ENCODE data around the gene LRP1B. TPM values are rescaled to one million over a fixed set of nuclear protein-coding genes. Genes with fewer than 3 reads are reported as not detected.

Gene LRP1B
- total RNA-seq, 1 donor from 2014 or later, result 0.27 TPM

DNA sequence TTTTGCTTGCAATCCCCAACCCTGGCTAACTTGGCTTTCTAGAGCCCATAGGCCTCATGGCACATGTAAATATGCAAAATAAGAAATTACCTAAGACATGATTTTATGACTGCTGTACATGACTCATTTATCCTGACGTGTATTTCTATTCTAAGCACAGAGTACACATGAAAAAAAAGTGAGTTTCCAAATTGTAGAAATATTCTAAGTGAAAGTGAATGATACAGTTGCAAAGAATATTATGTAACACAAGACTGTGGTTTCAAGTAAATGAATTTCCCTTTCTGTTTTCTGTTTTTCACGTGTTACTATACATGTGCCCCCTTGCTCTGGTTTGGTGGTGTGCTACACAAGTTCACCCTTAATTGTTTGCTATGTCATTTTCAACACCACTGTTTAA is 162.4 kb downstream of the LRP1B start:
- intact Hi-C loops (cut with DNase I), result no loop called here
- no peak for DNase-seq (ENCODE audit: low spot score)

DNA sequence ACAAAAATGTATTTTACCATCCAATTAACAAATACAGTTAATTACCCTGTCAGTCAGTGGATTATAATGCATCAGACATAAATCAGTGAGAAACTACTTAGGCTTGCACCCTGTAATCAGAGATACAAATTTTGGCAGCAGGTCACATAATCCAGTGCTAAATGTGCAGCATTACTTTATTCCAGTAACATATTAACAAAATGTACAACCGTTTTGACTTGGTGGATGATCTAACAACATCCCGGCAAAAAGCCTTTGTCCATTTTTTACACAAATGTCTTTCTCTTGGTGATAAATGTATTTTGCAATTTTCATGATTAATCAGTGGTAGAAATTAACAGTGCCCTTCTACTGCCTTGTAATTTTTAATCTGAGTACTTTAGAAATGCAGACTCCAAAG is 162.8 kb downstream of the LRP1B start:
- DNase-seq (ENCODE audit: low spot score), result no peak
- intact Hi-C loops (cut with DNase I), result no loop called here

DNA sequence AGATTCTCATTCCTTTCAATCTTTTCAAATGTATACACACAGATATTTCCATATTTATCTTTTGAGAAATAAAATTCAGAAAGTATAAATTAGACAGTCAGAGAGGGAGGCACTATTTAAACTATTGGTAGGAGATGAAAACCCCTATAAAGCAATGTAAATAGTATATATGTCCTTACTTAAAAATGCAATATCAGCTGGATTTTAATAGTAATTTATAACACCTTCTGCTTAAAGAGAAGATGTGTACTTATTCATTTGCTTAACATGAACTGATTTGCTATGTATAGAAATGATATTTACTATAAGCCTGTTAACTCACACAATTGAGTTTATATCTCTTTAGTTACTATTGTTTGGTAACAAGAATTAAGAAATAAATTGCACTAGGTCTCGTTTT is 163.3 kb downstream of the LRP1B start:
- intact Hi-C loops (cut with DNase I), result no loop called here

DNA sequence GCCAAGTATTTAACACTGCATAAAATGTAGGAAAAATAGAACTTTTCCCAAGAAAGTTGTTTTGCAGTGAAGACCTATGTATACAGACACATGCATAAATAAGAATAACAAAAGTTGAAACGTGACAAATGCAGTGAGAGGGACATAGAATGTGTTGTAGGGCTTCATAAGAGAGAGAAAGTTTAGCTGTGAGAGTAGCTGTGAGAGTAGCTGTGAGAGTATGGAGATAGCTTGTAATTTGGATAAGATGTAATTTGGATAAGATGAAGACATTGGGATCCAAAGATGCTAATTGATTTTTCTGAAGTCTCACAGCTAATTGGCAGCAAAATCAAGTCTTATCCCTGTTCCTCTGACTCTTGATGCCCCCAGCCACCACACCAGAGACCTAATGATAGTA is 170.9 kb downstream of the LRP1B start:
- intact Hi-C loops (cut with DNase I), result no loop called here
- no peak for DNase-seq (ENCODE audit: low spot score)

More for the DNA sequence above, 163.3 kb downstream of the LRP1B start:
- DNase-seq (ENCODE audit: low spot score), result no peak

DNA sequence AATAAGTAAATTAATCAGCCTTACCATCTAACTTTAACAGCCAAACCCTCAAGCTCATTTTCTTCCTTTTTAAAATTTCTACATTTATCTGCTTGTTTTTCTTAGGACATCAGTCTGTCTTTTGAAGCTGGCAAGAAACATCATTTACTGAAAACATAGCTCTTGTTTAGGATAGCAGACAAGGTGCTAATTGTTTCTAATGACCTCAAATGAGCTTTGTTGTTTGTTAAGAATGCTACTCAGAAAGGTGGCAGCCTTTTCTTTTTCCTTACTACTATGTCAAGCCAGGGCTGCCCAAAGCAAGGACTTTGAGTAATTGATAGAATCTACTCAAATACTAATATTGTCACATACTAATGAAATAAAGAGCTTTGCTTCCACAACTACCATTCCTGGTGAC is 171.8 kb downstream of the LRP1B start:
- no peak for DNase-seq (ENCODE audit: low spot score)
- intact Hi-C loops (cut with DNase I), result no loop called here

DNA sequence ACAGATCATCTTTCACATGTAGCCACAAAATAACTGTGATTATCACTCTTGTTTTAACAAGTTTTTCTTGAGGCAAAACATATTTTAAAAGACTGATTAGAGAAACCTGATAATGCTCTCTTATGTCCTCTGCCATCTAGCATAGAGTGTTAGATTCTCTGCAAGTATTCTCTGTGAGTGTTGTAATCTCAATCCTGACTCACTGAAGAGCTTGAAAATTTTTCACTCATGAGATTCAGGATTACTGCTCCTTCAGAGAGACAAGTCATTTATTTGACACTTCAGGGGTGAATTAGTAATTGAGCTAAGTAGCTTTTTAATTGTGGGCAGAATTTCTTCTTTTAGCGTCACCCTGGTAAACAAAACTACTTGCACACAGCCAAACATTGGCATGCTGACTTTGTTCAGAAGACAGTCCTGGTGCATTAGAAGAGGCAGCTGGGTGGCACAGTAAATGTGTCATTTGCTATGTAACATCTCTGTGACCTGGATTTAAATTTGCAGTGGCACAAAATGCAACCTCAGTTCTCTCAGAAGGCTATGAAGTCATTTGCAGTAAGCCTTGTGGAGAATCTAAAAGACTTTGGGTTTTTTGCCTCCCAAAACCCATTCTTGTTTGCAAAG is 172.9 kb downstream of the LRP1B start:
- DNase-seq (ENCODE audit: low spot score), result no peak
- intact Hi-C loops (cut with DNase I), result no loop called here

DNA sequence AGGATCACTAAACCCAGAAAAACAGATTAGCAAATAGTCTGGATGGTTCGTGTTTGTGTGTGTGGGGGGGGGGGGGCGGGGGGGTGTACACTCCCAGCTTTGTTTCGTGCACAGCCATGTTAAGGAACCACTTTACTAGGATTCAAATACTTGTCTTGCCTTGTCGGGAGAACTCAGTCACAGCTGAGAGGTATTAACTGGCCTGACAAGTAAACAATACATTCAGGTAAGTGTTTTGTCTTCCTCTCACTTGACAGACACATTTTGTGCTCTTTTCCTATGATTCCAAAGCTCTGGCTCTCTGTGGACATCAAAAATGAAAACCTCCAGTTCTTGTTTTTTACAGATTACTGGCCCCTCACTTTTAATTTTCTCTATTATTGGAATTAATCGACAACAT is 173.5 kb downstream of the LRP1B start:
- DNase-seq (ENCODE audit: low spot score), result no peak
- intact Hi-C loops (cut with DNase I), result no loop called here

DNA sequence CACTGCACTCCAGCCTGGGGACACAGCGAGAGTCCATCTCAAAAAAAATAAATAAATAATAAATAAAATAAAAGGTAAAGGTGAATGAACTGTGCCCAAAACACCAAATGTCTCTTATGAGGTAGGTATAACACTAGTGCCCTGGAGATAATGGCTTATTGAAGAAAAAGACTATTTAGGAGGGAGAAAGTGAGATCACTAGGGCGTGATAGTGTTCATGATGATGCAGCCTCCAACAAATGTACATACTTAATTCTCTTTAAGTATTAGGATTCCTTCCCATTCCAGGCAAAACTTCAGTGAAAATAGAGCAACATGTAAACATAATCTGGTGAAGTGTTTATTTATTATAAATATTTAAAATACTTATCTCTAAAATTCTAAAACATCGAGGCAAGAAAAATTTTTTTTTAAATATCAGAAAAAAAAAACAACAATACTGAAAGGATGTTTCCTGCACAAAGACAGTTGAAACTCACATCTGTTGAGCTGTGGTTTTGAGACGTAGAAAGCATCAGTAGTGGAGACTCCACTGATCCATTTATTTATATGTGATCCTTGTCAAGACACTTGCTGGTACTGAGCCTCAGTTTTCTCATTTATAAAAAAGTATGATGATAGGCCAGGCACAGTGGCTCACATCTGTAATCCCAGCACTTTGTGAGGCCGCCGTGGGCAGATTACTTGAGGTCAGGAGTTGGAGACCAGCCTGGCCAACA is 183.3 kb downstream of the LRP1B start:
- intact Hi-C loops (cut with DNase I), result no loop called here
- DNase-seq (ENCODE audit: low spot score), result no peak

DNA sequence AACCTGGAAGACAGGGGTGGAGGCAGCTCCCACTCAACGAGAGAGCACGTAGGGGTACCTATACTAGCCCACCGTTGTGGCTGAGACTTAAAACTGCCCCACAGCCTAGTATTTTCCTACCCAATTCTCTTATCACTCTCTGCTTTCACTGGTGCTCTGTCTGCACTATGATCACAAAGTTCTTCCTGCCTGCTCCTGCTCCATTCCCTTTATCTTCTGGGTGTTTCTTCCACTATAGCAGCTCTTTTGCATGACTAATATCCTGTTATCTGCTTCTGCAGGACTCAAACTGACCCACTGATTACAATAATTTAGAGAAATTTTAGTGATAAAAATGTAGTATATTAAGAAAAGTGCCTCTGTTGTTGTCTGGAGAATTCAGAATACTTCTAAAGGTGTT is 184.8 kb downstream of the LRP1B start:
- intact Hi-C loops (cut with DNase I), result no loop called here
- no peak for DNase-seq (ENCODE audit: low spot score)

DNA sequence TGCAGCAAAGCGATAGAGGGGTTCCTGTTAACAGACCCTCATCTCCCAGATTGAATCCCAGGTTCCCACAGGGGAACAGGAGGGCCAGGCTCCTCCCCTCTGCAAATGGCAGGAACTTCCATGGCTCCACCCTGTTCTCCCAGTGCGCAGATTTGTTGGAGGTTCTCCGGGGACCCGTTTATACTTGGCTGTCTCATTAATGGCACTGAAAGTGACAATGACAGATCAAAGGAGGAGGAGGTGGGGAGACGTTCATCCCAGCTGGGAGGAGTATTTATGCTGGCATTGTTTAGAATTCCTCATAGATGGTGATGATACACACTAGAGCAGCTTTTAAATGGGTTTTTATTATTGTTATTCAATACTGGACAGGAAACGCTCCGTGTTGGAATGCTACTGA is 186.9 kb downstream of the LRP1B start:
- DNase-seq (ENCODE audit: low spot score), result no peak
- intact Hi-C loops (cut with DNase I), result no loop called here

DNA sequence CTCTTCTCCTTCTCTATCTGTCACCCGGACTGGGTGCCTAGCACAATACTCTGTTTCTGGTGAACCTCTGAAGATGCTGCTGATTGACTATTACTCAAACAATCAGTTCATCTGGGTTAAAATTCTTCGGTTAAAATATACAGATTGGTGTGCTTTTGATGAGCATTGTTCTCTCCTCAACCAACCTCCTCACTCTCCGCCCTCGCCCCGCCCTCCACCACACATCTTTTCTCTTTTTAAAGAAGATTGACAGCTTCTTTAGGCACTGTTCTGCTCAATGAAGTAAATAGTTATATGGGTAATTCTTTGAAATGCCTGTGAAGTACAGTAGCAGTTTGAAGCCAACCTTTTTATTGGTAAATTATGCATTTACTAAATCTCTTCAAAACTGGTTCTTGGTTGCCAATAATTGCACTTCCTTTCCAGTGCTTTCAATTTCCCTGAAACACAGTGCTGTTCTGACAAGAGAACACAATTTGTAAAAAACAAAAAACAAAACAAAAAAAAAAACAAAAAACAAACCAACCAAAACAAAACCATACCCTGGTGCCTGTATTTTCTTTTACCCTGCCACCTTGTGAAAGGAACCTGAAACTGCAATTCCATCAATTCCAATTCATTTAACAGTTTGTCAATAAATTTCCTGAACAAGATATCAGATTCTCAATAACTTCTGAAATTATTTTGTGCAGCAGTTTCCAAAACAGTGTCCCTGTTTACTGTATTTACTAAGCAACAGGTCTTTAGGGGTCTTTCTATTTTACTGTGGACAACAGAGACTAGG is 188.6 kb downstream of the LRP1B start:
- DNase-seq (ENCODE audit: low spot score), result no peak
- intact Hi-C loops (cut with DNase I), result no loop called here

DNA sequence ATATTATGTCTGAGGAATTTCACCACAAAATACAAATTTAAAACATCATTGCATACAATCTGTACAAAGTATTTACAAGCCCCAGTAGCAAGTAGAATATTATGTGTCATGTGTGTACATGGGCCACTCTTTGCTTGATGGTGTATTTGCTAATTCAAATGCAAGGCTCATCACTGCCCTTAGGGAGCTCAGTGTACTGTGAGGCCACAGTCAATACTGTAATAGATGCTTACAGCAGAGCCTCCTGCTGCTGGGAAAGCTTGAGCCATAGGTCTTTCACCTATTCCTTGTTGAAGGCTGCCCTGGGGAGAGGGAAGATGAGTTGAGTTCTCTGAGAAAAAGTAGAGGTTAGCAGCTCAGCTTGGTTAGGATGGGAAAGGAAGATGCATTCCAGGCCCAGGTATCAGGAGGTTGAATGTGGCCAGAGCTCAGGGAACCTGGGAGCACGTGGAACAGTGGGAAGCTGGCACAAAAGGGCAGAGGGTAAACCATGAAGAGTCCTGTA is 189.6 kb downstream of the LRP1B start:
- DNase-seq (ENCODE audit: low spot score), result no peak
- intact Hi-C loops (cut with DNase I), result no loop called here

DNA sequence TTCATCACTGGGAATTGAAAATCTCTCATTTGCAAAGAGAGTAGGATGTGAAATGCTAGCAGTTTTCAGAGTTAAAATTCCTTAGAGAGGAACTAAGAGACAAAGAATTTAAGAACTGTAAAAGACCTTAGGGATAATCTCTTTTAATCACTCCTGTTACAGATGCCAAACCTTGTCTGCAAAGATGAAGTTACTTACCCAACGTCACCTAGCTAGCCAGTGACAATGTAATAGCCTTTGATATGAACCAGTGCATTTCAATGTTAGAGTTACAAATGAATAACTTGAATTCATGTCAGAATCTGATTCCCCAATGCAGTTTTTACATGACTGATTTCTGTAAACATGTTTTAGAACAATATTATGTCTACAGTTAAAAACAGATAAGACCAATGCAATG is 190.1 kb downstream of the LRP1B start:
- intact Hi-C loops (cut with DNase I), result no loop called here
- no peak for DNase-seq (ENCODE audit: low spot score)

DNA sequence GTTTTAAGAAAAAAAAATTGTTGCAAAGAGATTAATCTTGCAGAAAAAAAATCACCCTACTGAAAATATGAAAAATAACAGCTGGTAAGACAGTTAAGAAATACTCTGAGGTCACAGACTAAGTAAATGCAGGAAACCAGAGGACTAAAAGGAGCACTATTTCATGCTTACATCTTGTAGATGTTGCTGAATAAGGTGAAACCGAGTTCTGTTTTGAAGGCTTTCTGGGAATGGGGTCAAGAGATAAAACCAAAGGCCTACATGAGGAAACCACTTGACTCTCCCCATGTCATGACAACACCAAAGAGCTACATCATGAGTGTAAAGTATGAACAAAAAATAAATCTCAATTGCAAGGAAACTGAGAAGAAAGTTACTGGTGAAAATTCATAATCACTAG is 197.6 kb downstream of the LRP1B start:
- no peak for DNase-seq (ENCODE audit: low spot score)
- intact Hi-C loops (cut with DNase I), result no loop called here

DNA sequence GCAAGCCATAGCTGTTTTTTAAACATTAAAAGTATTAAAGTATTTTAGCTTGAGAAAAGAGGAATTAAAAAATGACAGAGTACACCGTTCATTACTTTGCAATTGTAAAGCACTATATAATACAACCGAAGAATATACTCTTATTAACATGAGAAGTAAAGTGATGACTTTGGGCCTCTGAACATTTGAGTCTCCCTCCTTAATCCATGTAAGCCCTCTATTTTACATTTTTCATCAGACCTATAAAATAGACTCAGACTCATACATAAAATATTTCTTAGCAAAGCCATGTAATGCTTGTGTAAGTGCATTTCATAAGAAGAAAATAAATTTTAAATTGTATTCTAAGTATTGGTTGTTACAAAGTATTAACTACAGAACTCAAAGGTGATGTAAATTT is 198.6 kb downstream of the LRP1B start:
- intact Hi-C loops (cut with DNase I), result no loop called here

DNA sequence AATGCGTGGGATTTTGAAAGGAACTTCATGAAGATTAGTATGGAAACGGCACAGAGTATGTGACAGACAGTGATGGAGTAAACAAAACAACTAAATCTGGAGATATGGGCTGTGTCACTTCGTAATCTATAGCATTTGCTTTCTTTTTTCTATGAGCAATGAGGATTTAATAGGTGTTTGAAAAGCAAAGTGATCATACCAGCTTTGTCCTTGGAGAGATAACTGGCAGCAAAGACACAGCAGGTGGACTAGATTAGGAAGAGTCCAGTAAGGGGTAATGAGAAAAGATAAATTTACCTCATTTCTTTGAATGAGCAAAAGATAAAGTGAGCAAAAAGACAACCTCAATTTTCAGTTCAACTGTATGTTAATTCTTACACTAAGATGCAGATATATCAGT is 199.0 kb downstream of the LRP1B start:
- intact Hi-C loops (cut with DNase I), result no loop called here
- no peak for DNase-seq (ENCODE audit: low spot score)

More for the DNA sequence above, 198.6 kb downstream of the LRP1B start:
- no peak for DNase-seq (ENCODE audit: low spot score)

DNA sequence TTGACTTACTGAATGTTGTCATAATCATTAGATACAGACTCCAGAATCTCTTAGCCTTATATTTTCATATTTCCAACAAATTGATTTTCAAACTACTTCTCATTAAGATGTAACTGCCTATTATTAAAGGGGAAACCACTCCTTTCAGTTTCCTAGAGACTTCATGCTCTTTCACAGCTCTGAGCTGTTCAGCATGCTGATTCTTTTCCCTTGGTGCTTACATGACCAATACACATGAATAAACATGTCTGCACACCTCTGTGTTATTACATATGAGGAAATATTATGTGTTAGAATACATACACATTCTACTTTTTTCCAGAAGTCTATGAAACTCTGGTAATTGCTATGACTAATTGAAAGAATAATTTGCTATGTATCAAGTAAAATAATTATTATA is 200.0 kb downstream of the LRP1B start:
- intact Hi-C loops (cut with DNase I), result no loop called here
- DNase-seq (ENCODE audit: low spot score), result no peak

DNA sequence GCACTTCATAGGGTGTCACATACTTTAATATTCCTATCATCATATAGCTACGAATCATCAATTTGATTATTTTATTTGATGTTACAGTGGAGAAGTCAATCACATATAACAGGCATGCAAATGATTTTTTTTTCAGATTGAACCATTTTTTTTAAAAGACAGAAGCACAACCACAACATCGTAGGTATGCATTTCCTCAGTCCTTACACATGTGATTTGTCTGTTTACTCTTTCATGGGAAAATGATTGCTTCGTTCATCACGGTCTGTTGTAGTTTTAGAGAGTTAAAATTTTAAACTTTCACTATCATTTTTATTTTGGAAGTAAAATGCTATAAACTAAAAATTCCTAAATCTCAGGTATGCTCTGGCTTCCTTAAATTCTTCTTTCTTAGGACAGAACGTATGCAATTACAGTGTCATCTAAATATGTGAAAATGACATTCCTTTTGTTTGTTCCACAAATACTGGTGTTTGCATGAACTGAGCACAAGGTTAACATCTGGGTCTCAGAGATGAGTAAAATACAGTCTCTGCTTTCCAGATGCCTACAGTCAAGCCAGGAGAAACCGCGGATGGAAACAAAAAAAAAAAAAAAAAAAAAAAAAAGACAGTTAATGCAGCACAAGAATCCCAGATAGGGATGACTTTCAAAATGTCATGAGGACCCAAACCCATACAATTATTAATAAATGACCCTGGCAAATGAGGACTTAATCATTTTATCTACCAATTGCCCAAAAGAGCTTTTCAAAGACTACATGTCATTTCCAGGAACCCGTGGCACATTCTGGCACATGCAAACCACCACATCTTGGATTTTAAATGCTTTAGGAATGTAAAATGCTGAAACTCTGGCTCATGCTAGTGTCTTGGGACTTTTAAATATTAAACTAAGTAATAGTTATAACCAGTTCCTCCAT is 201.2 kb downstream of the LRP1B start:
- DNase-seq (ENCODE audit: low spot score), result no peak
- intact Hi-C loops (cut with DNase I), result no loop called here

DNA sequence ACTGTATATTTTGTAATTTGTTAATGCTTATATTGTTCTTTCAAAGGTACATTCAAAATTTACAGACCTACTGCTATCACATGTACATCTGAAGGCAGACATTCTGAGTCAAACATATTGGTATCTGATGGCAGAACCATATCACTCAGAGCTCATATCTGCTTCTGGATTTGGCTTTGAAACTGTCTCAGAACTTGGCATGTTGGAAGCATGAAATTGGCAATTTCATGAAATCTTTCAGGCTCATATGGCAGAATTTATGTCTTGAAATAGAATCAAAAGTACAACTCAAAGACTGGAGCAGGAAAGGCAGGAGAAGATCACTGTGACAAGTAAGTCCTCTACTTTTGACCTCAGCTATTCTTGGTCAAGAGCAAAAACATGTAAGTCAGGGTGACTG is 202.3 kb downstream of the LRP1B start:
- intact Hi-C loops (cut with DNase I), result no loop called here
- no peak for DNase-seq (ENCODE audit: low spot score)

DNA sequence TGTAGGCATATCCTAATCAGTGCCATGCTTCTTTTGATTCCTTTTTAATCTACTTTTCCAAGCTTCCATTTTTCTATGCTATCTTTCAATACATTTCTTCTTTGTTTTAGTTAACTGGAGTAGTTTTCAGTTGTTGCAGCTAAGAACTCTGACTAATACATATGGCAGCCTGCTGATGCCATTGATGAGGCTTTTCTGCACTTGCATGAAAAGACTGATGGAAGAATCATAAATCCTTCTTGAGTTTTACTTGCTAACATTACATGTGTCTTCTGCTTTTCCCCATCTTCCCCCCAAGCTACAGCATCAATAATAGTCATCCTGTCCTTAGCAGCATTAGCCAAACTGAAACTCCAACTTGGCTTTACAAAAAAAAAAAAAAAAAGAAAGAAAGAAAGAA is 203.3 kb downstream of the LRP1B start:
- no peak for DNase-seq (ENCODE audit: low spot score)
- intact Hi-C loops (cut with DNase I), result no loop called here

Measured in cardiac septum (tissue), 1 donor.